H4 (cell line): ENCODE data around the gene THSD1. TPM values are rescaled to one million over a fixed set of nuclear protein-coding genes. Genes with fewer than 3 reads are reported as not detected.
"Not testable (repeated sequence)": the region's sequence is repeated elsewhere in the genome, so short reads cannot be mapped to it uniquely, and the experiment has no call there.

Experiments used
- DNase-seq: peaks from one replicate; pipeline ENCODE4 v3.0.0-alpha.2; 2015; ENCODE audit warnings: low spot score
- total RNA-seq: library from RNA; depleted of rRNA; stranded (reverse); fragments of >200 nt; shearing (Covaris generic); gene quantifications from 2 replicates; pipeline ENCODE4 v1.2.3, GENCODE V29; 2014

THSD1 gene
- total RNA-seq, 1 experiment from 2014 or later: 1.6 TPM

- DNase-seq: not testable (repeated sequence)
Observed at GRCh38 chr13:52408071-52408658, 2.2 kb upstream of the THSD1 start.

GRCh38 chr13:52407436-52407835, 1.5 kb upstream of the THSD1 start:
- not testable (repeated sequence) for DNase-seq

GRCh38 chr13:52406629-52407028, 657 bp upstream of the THSD1 start:
- DNase-seq: no peak

GRCh38 chr13:52405369-52405766, 604 bp downstream of the THSD1 start:
- no peak for DNase-seq

GRCh38 chr13:52399708-52400107, 6.3 kb downstream of the THSD1 start:
- DNase-seq: no peak

GRCh38 chr13:52399046-52399445, 6.9 kb downstream of the THSD1 start:
- DNase-seq: no peak

- no peak for DNase-seq
Observed at GRCh38 chr13:52395704-52396103, 10.3 kb downstream of the THSD1 start.

GRCh38 chr13:52394586-52394985, 11.4 kb downstream of the THSD1 start:
- no peak for DNase-seq

- no peak for DNase-seq
Observed at GRCh38 chr13:52393572-52394357, 12.2 kb downstream of the THSD1 start.

GRCh38 chr13:52387721-52388120, 18.3 kb downstream of the THSD1 start:
- no peak for DNase-seq

GRCh38 chr13:52385870-52386269, 20.1 kb downstream of the THSD1 start:
- DNase-seq: no peak

GRCh38 chr13:52383366-52383765, 22.6 kb downstream of the THSD1 start:
- DNase-seq: no peak

GRCh38 chr13:52378312-52378711, 27.7 kb downstream of the THSD1 start:
- DNase-seq: no peak

- DNase-seq: no peak
Observed at GRCh38 chr13:52377898-52378297, 28.1 kb downstream of the THSD1 start.

GRCh38 chr13:52374873-52375411, 31.0 kb downstream of the THSD1 start:
- no peak for DNase-seq

GRCh38 chr13:52374389-52374788, 31.6 kb downstream of the THSD1 start:
- DNase-seq: no peak

- not testable (repeated sequence) for DNase-seq
Observed at GRCh38 chr13:52373277-52373676, 32.7 kb downstream of the THSD1 start.

- peak; percentile 6 for DNase-seq
Observed at GRCh38 chr13:52371736-52372247, 34.2 kb downstream of the THSD1 start.

GRCh38 chr13:52366291-52366690, 39.7 kb downstream of the THSD1 start:
- DNase-seq: no peak

GRCh38 chr13:52362169-52362887, 43.6 kb downstream of the THSD1 start:
- not testable (repeated sequence) for DNase-seq

GRCh38 chr13:52361225-52361624, 44.7 kb downstream of the THSD1 start:
- DNase-seq: no peak

- no peak for DNase-seq
Observed at GRCh38 chr13:52359534-52359933, 46.4 kb downstream of the THSD1 start.
